HG02981 (cell line): ENCODE measurements around the gene WSCD2.

Experiments used
- ATAC-seq: cut with Tn5 transposase; IDR thresholded peaks from one replicate; pipeline ENCODE4 v1.9.1; 2021; ENCODE audit warnings: mild to moderate bottlenecking, moderate library complexity; ENCODE audit not compliant: unreplicated experiment

WSCD2 gene

DNA sequence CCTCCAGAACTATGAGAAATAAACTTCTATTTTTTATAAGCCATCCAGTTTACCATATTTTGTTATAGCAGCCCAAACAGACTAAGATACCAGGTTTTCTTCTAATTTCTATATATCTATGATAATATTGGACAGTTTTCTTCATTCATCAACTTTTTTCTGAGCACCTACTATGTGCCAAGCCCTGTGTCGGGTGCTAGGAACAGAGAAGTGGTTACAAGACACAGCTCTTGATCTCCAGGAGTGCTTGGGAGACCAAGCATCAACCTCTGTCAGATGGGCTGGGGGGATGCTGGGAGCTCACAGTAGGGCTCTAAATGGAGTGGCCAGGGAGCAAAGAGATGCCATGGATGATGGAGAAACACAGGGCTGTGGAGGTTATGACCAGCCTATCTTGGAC, 2.9 kb upstream of the WSCD2 start:
- ATAC-seq = no peak

DNA sequence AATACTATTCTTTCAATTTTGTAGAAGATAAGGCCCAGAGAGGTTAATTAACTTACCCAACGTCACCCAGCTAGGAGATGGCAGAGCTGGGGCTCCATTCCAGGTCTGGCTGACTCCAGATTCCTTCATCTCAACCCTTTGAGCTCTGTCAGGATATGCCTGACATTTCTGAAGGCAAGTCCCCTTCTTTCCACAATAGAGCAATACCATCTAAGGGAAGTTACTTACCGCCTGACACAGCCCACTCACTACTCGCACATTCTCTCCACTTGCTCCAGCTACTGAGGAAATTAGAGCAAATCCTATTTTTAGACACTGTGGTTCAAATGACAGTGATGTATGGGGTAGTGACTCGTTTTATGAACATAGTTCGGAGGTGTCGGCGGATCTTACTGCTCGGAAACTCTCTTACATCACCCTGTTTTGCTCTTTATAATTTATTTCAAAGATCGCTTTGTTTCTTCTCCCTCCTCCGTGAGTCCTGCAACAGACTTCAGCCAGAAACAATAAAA, 2.0 kb upstream of the WSCD2 start:
- ATAC-seq = no peak

DNA sequence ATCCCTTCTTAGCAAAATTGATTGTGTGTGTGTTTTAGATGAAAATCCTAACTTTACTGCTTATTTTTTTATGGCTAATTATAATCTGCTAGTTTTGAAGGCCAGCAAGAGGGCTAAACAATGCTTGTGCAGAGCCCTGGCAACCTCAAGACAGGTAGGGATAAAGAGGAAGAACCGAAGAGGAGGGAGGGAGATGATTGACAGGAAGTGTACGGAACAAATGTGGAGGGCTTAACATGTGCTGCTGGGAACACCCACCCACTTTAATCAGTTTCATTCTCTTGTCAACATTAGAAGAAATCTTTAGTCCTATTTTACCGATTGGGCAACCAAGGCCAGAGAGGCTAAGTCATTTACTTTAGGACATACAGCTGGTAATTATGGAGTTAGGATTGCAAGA, 1.4 kb upstream of the WSCD2 start:
- ATAC-seq = no peak

DNA sequence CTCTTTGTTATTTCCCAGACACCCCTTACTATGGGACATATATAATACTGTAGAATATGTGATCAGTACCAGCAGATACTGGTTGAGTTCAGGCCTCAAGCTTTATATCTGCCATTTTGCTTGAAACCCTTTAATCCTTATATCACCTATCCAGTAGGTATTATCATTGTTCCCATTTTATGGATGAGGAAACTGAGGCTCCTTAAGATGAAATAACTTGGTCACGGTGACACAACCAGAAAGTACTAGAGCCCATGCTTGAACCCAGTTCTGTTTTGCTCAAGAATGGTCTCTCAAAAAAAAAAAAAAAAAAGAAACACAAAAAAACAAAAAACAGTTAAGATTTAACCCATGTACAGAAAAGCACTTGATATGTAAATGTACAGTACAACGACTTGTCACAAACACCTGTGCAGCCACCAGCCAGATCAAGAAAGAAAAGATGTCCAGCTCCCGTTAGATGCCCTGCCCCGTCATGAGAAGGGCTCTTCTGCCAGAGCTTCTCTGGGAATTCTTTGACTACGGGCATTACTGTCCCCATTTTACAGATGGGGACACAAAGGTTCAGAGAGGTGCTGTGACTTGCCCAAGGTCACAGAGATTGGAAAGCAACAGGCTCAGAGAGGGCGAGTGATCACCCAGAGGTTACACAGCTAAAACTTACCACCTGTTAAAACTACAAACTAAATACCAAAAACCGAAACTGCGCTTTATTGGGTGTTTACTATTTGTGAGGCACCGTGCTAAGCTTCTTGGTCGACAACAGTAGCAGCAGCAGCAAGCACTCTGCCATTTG, 669 bp upstream of the WSCD2 start:
- ATAC-seq = no peak

DNA sequence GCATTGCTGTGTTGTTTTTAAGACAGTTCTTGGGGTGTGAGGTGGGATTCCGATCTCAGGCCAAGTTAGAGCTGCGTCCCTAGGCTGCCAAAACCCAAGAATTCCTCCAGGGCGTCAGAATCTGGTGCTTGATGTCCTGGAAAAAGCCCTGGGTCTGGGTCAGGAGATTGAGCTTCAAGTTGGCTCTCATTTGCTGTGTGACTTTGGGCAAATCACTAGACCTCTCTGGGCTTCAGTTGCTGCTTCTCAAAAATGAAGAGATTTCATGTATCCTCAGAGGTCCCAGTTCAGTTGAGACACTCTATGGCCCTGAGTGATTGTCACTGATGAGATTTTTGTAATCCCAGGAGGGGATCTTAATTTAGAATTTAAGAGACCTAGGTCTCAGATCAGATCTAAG, 1.9 kb downstream of the WSCD2 start:
- no peak for ATAC-seq

DNA sequence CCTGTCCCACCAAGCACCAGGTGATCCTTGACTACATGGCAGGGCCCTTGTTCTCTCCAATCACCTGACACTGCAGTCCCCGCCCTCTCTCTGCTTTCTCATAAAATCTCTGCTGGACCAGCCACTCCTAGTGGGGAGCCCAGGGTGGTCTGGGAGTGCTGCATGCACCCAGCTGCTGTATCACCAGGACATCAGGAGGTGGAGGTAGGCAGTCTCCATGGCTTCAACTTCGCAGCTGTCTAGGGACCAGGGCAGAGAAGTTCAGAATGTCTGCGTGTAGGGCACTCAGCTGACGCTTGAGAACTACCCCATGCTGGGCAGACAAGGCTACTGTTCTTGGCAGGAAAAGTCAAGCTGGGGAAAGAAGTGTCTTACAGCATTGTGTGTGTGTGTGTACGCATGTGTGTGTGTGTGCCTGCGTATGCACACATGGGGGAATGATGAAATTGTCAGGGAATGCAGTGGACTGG, 2.6 kb downstream of the WSCD2 start:
- ATAC-seq = no peak

DNA sequence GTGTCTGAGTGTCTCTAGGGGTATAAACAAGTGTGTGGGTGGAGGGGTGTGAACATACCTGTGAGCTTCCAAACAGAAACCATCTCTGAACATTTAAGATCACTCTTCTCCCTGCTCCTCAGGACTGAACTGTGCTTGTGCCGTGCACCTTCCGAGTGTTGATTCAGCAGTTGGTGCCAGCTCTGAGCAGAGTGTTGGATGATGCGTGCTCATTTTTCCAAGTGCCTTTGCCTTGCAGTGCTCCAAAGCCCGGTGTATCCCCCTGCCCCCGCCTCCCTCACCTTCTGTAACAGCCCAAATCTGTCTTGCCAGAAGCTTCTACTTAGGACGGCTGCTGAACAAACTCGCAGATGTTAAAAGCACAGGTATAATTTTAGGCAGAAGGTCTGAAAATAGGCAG, 4.4 kb downstream of the WSCD2 start:
- ATAC-seq = no peak

DNA sequence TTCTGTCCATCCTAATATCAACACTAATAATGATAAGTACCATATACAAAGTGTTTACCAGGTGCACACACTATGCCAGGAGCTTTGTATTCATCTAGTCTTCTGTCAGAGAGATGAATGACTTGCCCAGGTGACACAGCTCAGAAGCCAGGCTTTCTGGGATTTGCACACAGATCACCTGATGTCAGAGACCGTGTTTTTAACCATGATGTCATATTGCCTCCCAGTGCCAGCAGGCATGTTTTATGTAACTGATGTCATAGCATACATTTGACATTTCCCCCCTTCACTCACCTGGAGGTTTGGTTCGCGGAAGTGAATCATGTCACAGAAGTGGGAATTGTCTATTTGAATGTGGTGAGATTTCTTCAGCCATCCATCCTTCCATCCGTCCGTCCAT, 5.7 kb downstream of the WSCD2 start:
- ATAC-seq = no peak

DNA sequence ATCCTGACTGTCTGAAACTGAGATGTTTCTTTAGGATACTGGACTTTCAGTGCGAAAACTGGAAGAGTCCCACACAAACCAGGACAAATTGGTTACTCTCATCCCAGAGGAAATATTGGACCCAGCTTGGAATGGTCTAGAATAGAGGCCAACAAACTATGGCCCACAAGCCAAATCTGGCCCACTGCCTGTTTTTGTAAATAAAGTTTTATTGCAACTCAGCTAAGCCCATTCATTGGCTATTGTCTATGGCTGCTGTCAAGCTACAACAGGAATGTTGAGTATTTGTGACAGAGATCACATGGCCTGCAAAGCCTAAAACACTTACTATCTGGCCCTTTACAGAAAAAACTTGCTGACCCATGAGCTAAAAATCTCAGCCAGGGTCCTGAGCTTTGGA, 6.5 kb downstream of the WSCD2 start:
- ATAC-seq = no peak

DNA sequence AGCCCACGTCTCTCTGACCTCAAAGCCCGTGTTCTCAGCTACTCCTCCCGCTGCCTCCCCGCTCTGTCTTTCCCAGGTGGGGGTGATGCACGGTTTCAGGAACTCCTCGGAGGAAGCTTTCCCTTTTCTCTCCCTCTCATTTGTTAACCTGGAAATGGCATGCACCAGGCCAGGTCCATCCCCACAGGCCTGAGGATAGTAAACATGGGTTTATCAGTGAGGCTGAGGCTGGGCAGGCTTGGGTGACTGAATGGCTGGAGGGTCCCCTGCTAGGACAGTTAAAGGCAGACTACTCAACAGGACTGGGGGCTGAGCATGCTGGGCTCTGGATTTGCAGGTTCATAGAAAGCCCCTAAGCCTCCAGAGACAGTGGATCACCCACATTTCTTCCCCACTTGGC, 7.6 kb downstream of the WSCD2 start:
- ATAC-seq = no peak

DNA sequence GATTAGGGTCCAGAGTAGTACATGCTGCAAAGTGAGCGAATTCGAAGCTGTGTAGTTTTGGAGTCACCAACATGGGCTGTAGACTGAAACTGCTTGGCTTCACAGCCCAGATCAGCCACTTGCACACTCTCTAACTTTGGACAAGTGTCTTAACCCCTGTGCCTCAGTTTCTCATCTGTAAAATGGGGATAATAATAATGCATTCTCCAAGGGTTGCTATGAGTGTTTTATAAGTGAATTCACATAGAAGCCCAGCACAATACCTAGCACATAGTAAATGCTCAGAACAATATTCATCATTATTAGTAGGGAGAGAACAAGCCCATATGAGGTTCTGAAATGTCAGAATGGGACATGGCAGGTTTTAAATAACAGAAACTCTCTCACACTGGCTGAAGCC, 10.4 kb downstream of the WSCD2 start:
- no peak for ATAC-seq

DNA sequence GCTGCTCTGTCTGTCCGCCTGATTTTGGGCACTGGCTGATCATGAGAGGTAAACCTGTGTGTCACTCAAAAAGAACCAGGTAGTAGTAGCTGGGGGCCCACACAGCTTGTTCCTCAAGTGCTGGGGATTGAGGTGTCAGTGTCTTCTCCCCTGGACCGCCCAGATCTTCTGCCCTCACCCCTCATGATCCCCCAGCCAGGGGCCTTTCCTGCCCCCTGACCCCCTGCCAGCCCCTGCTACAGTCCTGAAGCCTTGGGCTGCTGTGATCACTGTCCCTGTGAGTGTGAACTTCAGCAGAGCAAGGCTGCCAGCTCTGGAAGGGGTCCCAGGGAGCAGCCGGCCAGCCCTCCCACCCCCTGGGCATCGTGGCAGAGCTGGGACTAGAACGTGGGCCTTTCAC, 11.4 kb downstream of the WSCD2 start:
- no peak for ATAC-seq

DNA sequence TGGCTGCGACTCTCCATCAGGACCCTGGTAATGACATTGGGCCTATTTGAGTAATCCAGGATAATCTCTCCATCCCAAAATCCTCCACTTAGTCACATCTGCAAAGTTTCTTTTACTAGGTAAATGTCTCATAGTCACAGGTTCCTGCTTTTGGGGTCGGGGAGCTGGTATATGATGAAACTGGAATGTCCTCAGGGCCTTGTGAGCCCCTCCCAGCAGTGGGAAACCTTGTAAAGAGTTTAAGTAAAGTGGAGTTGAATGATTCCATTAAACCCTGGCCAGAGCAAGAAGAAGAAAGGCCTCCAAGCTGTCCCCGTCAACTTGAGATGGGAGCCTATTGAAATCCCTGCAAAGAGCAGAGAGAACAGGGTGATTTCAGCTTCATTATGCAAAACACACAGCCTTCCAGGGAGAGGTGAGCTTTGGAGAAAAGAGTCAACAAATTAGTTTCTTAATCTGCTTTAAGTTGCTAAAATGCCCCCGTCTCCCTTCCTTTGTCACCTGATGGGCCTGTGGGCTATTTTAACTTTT, 12.6 kb downstream of the WSCD2 start:
- ATAC-seq = no peak

DNA sequence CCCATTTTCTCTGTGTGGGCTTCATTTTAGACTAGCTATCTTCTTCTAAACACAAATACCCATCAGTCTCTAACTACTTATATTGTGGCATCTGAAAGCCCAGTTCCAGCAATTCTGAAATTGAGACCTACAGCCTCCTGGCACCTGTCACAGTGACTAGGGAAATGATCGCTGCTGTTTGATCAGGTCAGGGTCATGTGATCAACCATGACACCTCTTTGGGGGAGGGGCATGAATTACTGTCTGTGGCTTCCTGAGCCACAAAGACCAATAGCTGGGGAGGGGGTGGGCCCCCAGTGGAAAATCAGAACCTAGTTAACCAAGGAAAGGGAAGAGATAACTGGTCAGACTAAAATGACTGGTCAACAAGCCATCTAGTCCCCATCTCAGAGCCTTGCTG, 14.1 kb downstream of the WSCD2 start:
- ATAC-seq = no peak

DNA sequence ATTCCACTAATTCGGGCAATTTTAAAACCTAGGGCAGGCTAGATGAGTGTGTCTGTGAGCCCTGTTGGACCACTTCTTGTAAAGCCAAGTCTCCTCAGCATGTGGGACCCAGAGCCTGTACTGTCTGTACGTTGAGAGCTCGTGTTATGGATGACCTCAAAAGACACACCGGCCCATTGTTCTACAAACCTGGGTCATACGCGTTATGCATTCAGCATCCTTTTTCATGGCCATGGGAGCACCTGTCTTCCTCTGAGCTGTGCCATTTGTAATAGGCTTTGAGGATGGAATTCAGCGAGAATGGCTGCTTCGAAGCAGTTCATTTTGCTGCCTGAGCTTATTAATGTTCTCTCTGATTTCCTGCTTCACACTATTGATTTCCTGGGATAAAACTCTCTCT, 15.0 kb downstream of the WSCD2 start:
- ATAC-seq = no peak

DNA sequence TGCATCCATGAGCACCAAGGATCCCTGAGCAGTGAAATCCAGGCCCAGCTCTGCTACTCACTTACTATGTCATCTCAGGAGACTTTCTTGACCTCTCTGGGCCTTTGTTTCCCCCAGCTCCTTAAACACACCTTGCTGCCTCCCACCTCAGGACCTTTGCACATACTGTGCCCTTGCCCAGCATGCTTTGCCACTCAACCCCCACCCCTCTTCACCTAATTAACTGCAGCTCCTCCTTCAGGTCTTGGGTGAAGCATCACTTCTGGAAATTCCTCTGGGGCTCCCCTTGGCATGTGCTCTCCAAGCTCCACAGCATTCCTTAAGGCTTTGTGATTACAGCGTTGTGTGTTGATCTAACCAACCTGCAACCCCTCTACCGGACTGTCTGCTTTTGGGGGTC, 15.9 kb downstream of the WSCD2 start:
- no peak for ATAC-seq

DNA sequence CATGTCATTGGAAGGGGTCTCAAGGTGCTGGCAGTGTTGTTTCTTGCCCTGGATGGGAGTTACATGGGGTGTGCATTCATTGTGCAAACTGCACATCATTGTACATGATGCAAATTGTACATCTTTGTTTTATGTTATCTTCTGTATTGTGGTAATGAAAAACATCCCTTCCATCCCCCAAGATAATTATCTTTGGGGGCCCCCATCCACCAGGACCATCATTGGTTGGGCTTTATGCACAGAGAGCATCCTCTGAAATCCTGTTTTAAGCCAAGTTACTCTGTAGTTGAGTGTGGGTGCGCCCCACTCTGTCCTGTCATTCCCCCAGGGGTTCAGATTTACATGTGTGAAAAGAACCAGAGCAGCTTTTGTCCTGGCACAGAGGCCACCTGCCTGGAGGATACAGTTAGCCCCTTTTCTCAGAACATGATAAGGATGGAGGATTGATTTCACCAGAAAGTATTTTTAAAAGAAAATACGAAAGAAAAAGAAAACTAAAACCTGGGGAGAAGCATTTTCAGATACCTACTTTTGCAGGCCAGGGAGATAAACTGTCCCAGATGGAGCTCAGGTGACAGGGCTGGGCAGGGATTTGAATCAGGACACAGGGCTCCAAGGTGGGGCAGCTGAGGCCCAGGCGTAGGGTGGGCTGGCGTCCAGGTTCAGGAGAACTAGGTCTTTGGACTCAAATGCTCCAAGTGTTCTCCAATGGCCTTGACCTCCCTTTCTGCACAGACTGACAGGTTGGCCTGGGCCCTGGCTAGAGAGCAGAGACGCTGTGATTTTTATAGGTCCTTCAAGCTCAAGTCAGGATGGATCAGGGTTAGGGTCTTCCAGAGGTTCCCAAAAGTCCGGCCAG, 17.2 kb downstream of the WSCD2 start:
- no peak for ATAC-seq

DNA sequence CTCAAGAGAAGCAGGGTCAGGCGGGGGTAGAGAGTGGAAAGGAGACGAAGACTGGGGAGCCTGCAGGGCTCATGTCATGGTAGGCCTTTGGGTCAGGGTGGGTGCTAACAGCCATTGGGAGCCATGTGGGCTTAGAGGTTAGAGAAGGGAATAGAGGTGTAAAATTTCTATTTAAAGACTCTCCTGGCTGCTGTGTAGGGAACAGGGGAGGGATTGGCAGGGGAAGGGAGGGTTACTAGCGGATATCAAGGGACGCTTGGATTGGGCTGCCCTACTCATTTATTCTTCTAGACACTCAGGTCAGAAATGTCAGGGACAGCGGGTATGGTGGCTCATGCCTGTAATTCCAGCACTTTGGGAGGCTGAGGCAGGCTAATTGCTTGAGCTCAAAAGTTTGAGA, 18.2 kb downstream of the WSCD2 start:
- ATAC-seq = no peak

DNA sequence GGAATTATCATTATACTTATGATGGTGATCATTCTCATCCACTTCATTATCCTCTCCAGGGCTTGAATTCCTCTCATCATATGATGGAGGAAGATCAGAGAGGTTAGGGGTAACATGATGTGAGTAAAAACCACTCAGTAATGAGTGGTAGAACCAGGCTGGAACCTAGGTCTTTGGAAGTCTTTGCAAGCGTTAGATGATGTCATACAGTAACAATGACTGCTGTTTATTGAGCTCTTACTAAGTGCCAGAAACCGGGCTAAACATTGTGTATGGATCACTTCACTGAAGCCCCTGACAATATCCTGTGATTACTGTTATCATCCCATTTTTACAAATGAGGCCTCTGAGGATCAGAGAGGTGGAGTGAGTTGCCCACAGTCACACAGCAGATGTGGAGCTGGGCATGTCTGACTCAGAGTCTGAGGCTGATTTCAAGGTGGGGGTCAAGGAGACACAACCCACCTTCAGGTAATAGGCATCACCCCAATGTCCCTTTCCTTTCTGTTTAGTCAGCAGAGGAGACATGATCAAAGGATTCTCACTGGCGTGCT, 19.5 kb downstream of the WSCD2 start:
- no peak for ATAC-seq

DNA sequence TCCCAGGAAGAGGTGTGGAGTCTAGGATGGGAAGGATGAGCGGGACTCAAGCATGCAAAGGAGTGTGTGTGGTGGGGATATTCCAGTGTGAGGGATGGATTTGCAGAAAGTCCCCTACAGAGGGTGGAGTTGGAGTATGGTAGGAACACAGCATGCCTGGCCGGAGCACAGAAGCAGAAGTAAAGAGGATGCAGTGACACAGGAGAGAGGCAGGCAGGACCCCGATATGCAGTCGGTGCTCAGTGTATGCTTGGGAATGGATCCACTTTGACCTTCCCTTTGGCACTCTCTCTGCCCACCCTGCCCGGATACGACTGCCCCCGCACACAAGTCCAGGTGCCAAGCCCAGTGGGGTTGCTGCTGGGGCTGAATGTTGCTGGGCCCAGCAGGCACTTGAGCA, 21.3 kb downstream of the WSCD2 start:
- ATAC-seq = no peak

DNA sequence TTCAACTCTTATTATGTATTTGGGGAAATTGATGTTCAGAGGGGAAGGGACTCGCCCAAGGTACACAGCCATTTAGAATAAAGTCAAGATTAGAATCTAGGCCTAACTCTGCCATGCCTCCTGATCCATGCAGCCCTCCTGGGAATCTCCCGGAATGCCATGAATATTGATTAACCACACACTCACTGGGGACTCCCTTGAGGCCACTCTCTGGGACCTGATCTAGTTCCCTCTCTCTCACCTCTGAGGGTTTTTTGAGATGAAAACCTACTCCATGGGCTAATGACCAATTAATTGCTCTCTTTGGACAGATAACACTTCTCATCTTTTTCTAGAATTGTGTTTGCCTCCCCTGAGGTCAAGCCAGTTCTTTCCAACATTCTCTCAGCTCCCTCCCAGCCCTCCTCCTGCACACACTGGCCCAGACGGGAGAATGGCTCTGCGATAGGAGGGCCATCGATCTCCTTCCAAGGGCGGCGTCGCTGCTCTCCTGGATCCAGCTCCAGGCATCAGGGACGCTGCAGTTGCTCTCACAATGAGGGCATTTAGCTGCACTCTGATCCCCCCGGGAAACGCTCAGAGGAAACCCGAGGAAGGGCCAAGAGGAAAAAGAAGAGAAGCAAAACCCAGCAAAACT, 22.6 kb downstream of the WSCD2 start:
- no peak for ATAC-seq
